ENCODE results near the gene GNAI3.

Gene GNAI3

DNA sequence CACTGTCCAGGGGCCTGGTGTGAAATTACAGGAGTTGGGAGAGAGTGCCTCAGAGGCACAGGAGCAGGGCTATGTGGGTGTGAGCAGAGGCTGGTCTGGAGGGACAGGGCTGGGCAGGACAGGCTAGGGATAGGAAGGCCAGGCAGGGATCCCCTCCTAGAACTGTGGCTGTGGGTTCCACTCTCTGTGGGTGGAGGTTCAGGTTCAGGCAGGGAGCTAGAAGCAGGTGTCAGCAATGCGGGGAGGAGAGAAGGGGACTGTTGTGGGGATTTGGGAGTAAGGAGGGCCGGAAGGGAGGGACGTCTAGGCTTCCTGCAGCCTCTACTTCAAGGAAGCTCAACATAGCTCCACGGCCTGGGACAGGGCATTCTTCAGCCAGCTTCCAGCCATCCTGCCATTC, 17.0 kb upstream of the GNAI3 start:
- H3K4me1 Mint-ChIP-seq, result peaks cover 39% of the 10 kb centered on the region
- H3K27ac Mint-ChIP-seq, result peak overlapping the region; percentile 80
- no peak for DNase-seq
- no peaks in the 10 kb centered on the region for H3K36me3 Mint-ChIP-seq
- peaks cover 17% of the 10 kb centered on the region for H3K27me3 Mint-ChIP-seq
- CTCF ChIA-PET, result interaction anchor here (0.8 to 21.5 kb wide), 23 partner anchors 9 to 332 kb away, joined by 3 to 1080 read pairs (median 10); partner anchors contain the start of genes AMIGO1, ATXN7L2, CYB561D1 and GNAI3
- no peaks in the 10 kb centered on the region for H3K9me3 Mint-ChIP-seq
- H3K4me3 Mint-ChIP-seq, result peak overlapping the region; percentile 1

DNA sequence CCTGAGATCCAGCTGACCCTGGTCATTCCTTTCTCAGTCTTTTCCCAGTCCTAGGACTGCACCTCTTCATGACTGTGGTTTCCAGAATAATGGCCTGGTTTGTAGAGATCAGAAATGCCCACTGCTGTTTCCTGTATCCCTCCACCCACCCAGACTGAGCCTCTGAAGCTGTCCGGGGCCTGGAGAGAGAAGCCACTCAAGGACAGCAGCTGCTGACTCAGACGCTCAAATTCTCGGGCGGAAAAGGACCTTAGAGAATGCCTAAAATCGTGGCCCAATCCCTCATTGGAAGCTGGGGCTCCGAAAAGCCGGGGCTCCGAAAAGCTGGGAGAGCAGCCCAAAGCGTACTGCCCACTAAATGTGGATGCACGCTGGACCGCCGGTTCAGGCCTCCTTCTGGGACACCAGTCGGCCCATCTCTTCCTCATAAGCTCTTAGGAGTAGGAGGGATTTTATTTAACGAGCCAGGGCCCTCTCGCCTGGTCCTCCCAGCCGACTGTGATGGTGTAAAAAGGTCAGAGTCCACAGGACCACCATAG, 16.5 kb upstream of the GNAI3 start:
- Mint-ChIP-seq H3K4me3 (no peak overlapping the region), H3K36me3 (no peaks in the 10 kb centered on the region), H3K27me3 (peaks cover 19% of the 10 kb centered on the region), H3K9me3 (no peaks in the 10 kb centered on the region), H3K27ac (peak overlapping the region; percentile 95), H3K4me1 (peaks cover 39% of the 10 kb centered on the region)
- no peak for DNase-seq
- CTCF ChIA-PET, result interaction anchor here (0.8 to 21.5 kb wide), 33 partner anchors 9 to 339 kb away, joined by 3 to 1080 read pairs (median 8); partner anchors contain the start of genes AMIGO1, ATXN7L2, CYB561D1 and GNAI3

DNA sequence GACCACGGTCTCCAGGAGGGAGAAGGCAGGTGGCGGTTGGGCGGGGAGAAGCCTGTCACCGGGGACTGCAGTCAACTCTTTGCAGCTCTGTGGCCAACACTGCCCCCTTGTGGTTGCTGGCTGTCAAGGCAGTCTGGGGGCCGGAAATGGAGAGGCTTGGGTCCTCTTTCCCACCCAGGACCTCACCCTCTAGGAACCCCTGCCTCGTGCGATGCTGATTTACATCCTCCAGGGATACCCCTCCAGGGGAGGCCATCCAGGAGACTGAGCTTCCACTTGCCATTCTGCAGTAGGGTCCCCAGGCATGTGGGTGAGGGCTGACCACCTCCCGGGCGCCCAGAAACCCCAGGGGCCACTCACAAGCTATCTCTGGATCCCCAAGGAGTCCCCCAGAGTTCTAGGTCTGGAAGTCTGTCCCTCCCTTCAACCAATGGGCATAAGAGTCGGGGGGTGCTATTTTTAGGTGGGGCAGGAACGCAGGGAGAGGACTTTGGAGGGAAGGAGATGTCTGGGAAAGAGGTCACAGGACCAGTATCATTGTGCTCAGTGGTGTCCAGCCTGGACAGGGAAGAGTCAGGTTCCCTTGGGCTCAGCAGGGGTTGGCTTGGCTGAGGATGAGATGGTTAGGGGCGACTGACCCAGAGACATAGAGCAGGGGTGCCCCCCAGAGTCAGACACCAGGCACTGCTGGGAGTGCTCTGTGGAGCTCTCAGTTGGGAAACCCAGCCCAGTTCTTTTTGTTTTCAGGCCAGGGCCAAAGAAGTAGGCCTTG, 15.9 kb upstream of the GNAI3 start:
- H3K27ac Mint-ChIP-seq, result peak overlapping the region; percentile 95
- peaks cover 39% of the 10 kb centered on the region for H3K4me1 Mint-ChIP-seq
- DNase-seq, result peak; percentile 95
- peak overlapping the region; percentile 53 for H3K4me3 Mint-ChIP-seq
- peaks cover 19% of the 10 kb centered on the region for H3K27me3 Mint-ChIP-seq
- no peaks in the 10 kb centered on the region for H3K9me3 Mint-ChIP-seq
- CTCF ChIA-PET, result interaction anchor here (0.7 to 21.5 kb wide), 45 partner anchors 8 to 703 kb away, joined by 3 to 1080 read pairs (median 5); partner anchors contain the start of genes AMIGO1, ATXN7L2, CYB561D1 and GNAI3
- H3K36me3 Mint-ChIP-seq, result no peaks in the 10 kb centered on the region

DNA sequence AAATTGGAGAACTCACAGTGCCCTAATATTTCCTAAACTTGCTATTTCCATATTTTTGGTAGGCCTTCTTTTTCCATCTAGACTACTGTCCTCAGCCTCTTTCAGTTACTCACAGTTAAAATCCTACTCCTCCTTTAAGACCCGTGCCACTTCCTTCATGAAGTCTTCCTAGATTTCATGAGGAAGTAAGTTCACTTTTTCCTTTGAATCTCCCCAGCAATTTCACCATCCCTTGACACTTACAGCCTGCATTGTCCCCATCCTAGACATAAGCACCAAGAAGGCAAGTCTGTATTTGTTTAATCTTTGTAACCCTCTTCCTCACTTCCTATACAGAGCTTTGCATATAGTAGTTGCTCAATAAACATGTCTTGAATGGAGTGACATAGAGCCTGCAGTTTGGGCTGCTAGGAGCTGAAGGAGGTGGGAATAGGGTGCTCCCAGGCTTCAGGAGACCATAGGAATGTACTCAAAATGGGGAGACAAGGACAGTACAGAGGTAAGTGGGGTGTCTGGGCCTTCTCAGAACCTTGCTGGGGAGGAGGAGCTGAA, 14.0 kb upstream of the GNAI3 start:
- Mint-ChIP-seq H3K9me3 (no peaks in the 10 kb centered on the region), H3K27me3 (peaks cover 30% of the 10 kb centered on the region), H3K4me3 (no peak overlapping the region), H3K27ac (no peak overlapping the region), H3K36me3 (no peaks in the 10 kb centered on the region), H3K4me1 (peaks cover 38% of the 10 kb centered on the region)
- no peak for DNase-seq
- CTCF ChIA-PET, result interaction anchor here (0.8 to 21.5 kb wide), 6 partner anchors 10 to 257 kb away, joined by 3 to 1080 read pairs (median 6); partner anchors contain the start of genes AMIGO1, ATXN7L2, CYB561D1 and SORT1

GRCh38 chr1:109535481-109535880, 12.9 kb upstream of the GNAI3 start:
- no peaks in the 10 kb centered on the region for H3K36me3 Mint-ChIP-seq
- CTCF ChIA-PET, result interaction anchor here (0.9 to 21.5 kb wide), 4 partner anchors 11 to 271 kb away, joined by 3 to 1080 read pairs (median 8); partner anchors contain the start of genes AMIGO1, ATXN7L2 and CYB561D1
- H3K9me3 Mint-ChIP-seq, result no peaks in the 10 kb centered on the region
- no peak for DNase-seq
- peaks cover 28% of the 10 kb centered on the region for H3K4me1 Mint-ChIP-seq
- peaks cover 36% of the 10 kb centered on the region for H3K27me3 Mint-ChIP-seq
- H3K27ac Mint-ChIP-seq, result no peak overlapping the region
- no peak overlapping the region for H3K4me3 Mint-ChIP-seq

DNA sequence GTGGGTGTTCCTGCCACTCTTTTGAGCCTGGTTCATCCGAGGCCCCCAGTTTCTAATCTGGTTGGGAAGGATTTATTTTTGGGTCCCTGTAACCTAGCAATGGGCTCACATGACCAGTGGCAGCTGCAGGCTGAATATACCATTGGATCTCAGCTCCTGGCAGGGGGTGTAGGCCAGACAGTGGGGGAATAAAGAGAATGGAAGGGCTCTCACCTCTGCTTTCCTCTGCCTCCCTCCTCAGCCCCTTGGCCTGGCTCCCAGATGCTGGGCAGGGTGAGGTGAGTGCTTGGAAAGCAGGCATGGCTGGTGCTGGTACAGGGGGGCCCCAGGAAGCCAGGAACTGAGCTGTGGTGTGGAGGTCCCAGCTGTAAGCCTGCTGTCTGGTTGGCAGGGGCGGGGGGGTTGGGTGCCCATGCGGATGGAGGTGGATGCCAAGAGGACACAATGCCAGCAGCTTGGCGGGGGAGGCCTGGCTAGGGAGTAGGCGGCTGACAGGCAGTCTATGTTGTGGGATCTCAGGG, 12.4 kb upstream of the GNAI3 start:
- Mint-ChIP-seq H3K9me3 (no peaks in the 10 kb centered on the region), H3K36me3 (no peaks in the 10 kb centered on the region), H3K4me3 (no peak overlapping the region), H3K27me3 (peaks cover 40% of the 10 kb centered on the region), H3K27ac (no peak overlapping the region), H3K4me1 (peaks cover 22% of the 10 kb centered on the region)
- CTCF ChIA-PET, result interaction anchor here (1.2 to 21.5 kb wide), 3 partner anchors 10 to 271 kb away, joined by 7 to 1080 read pairs (median 9); partner anchors contain the start of genes AMIGO1, ATXN7L2 and CYB561D1
- DNase-seq, result no peak

GRCh38 chr1:109537450-109538178, 10.8 kb upstream of the GNAI3 start:
- CTCF ChIA-PET, result interaction anchor here (1.0 to 21.5 kb wide), 3 partner anchors 9 to 103 kb away, joined by 3 to 1080 read pairs (median 7); partner anchors contain the start of genes AMIGO1, ATXN7L2 and CYB561D1
- H3K27me3 Mint-ChIP-seq, result peaks cover 51% of the 10 kb centered on the region
- H3K9me3 Mint-ChIP-seq, result no peaks in the 10 kb centered on the region
- no peak overlapping the region for H3K4me3 Mint-ChIP-seq
- no peak overlapping the region for H3K27ac Mint-ChIP-seq
- no peaks in the 10 kb centered on the region for H3K36me3 Mint-ChIP-seq
- no peak for DNase-seq
- peaks cover 6% of the 10 kb centered on the region for H3K4me1 Mint-ChIP-seq

DNA sequence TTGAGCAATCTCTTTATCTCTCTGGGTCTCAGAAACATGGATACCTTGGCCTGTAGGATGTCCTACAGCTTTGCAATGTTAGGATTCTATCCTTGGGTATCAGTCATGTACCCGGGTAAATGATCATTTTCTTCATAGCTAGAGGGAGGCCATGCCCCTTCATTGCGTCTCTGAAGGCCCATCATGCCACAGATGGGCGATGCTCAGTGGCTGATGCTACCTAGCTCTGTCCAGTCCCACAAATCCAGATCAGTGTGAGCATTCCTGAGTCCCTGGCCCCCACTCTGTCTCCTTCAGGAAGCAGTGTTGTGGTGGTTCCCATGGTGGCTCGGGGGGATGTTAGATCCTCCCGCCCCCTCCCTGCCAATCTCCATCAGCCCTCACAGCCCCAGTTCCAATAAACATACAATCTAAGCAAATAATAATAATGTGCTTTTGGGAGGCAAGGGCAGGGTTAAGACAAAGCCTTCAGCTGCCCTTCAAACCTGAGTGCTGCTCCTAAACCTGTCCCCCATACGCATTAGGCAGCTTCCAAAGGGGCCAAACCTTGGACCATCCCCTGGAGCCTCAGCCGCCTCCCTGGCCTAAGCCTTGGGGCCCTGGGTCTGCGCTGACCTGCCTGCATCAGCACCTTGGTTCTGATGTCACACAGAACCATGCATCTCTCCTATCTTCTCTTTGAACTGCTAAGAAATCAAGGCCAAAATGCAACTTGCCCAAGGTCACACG, 9.4 kb upstream of the GNAI3 start:
- CTCF ChIA-PET, result interaction anchor here (1.9 to 21.5 kb wide), 4 partner anchors 39 to 445 kb away, joined by 7 to 1080 read pairs (median 56); partner anchors contain the start of genes AHCYL1, AMIGO1, ATXN7L2 and CYB561D1
- Mint-ChIP-seq H3K4me3 (no peak overlapping the region), H3K9me3 (no peaks in the 10 kb centered on the region), H3K4me1 (no peaks in the 10 kb centered on the region), H3K27me3 (peaks cover 53% of the 10 kb centered on the region), H3K36me3 (no peaks in the 10 kb centered on the region), H3K27ac (no peak overlapping the region)
- no peak for DNase-seq

DNA sequence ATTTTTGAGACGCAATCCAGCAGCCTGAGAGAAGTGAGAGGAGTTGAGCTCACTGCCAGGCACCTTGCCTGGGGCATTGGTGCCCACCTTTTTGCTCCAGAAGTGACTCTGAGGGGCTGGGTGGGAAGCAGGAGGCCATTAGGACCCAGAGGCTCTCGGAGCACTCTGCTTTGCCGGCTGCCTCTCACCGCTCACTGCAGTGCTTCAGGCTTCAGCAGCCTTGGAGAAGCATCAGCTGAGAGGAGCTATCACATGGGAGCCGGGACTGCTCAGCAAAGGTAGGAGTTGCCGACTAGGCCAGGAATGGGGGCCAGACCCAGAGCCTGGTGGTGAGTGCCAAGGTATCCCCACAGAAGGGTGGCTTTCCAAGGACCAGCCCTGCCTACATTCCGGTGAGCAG, 8.7 kb upstream of the GNAI3 start, which contains the start of gene GPR61:
TSS of gene GPR61 (plus strand) at position 197 of the 400 bp plus-strand sequence. CDS start 3,151 bp downstream, outside the sequence.
- H3K36me3 Mint-ChIP-seq, result no peaks in the 10 kb centered on the region
- DNase-seq, result no peak
- H3K27ac Mint-ChIP-seq, result no peak within 1 kb of the TSS
- CTCF ChIA-PET, result interaction anchor here (1.9 to 21.5 kb wide), 6 partner anchors 7 to 445 kb away, joined by 8 to 1080 read pairs (median 104); partner anchors contain the start of genes AHCYL1, AMIGO1, ATXN7L2 and CYB561D1
- H3K4me1 Mint-ChIP-seq, result no peaks in the 10 kb centered on the region
- no peaks in the 10 kb centered on the region for H3K9me3 Mint-ChIP-seq
- H3K4me3 Mint-ChIP-seq, result no peak within 1 kb of the TSS
- peaks cover 53% of the 10 kb centered on the region for H3K27me3 Mint-ChIP-seq

GRCh38 chr1:109541102-109541501, 7.3 kb upstream of the GNAI3 start:
- no peak overlapping the region for H3K27ac Mint-ChIP-seq
- peaks cover 3% of the 10 kb centered on the region for H3K4me1 Mint-ChIP-seq
- H3K9me3 Mint-ChIP-seq, result no peaks in the 10 kb centered on the region
- DNase-seq, result no peak
- H3K27me3 Mint-ChIP-seq, result peaks cover 54% of the 10 kb centered on the region
- H3K36me3 Mint-ChIP-seq, result no peaks in the 10 kb centered on the region
- CTCF ChIA-PET, result interaction anchor here (0.7 to 21.5 kb wide), 9 partner anchors 9 to 443 kb away, joined by 3 to 1080 read pairs (median 19); partner anchors contain the start of genes AHCYL1, AMIGO1, ATXN7L2 and CYB561D1
- H3K4me3 Mint-ChIP-seq, result no peak overlapping the region

GRCh38 chr1:109542657-109543056, 5.8 kb upstream of the GNAI3 start:
- Mint-ChIP-seq H3K9me3 (no peaks in the 10 kb centered on the region), H3K4me1 (peaks cover 14% of the 10 kb centered on the region), H3K27ac (no peak overlapping the region), H3K4me3 (no peak overlapping the region), H3K36me3 (peaks cover 2% of the 10 kb centered on the region), H3K27me3 (peaks cover 48% of the 10 kb centered on the region)
- no peak for DNase-seq
- CTCF ChIA-PET, result interaction anchor here (2.9 to 21.5 kb wide), 5 partner anchors 10 to 231 kb away, joined by 19 to 1080 read pairs (median 106); partner anchors contain the start of genes AMIGO1, ATXN7L2 and CYB561D1

DNA sequence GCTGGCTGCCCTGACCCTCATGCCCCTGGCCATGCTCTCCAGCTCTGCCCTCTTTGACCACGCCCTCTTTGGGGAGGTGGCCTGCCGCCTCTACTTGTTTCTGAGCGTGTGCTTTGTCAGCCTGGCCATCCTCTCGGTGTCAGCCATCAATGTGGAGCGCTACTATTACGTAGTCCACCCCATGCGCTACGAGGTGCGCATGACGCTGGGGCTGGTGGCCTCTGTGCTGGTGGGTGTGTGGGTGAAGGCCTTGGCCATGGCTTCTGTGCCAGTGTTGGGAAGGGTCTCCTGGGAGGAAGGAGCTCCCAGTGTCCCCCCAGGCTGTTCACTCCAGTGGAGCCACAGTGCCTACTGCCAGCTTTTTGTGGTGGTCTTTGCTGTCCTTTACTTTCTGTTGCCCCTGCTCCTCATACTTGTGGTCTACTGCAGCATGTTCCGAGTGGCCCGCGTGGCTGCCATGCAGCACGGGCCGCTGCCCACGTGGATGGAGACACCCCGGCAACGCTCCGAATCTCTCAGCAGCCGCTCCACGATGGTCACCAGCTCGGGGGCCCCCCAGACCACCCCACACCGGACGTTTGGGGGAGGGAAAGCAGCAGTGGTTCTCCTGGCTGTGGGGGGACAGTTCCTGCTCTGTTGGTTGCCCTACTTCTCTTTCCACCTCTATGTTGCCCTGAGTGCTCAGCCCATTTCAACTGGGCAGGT, 5.0 kb upstream of the GNAI3 start:
- no peak for DNase-seq
- H3K36me3 Mint-ChIP-seq, result peaks cover 4% of the 10 kb centered on the region
- H3K4me3 Mint-ChIP-seq, result no peak overlapping the region
- CTCF ChIA-PET, result interaction anchor here (0.6 to 8.2 kb wide), 5 partner anchors 11 to 231 kb away, joined by 4 to 145 read pairs (median 103); no protein-coding TSS in a partner anchor
- no peaks in the 10 kb centered on the region for H3K9me3 Mint-ChIP-seq
- peaks cover 41% of the 10 kb centered on the region for H3K27me3 Mint-ChIP-seq
- peaks cover 14% of the 10 kb centered on the region for H3K4me1 Mint-ChIP-seq
- H3K27ac Mint-ChIP-seq, result no peak overlapping the region

All from activated naive CD4-positive, alpha-beta T cell treated with anti-CD3 and anti-CD28 coated beads, Interleukin-2, amount 10 ng/mL, durations not matched to agents 7 days and 5 days (primary cell).